Measurements from ENCODE around the gene GTPBP10.

GTPBP10 gene

DNA sequence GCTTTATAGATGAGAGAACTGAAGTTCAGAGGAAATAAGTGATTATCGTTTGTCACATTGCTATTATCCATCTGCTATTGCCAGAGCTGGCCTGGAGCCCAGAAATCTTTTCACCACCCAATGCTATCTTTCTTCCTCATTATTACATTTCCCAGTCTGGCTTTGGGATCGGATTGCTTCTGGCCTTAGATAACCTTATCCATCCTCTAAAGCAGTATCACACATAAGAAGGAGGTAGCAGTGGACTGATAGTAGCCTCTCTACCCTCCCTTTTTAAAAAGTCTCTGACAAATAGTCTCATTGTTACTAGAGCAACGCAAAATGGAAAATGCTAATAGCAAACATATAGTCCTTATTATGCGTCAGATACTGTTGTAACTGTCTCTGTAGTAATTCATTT lies 55.5 kb downstream of the GTPBP10 start:
- TF ChIP-seq Cebpa-rat (IDR thresholded peaks at IDR 0.05) = no peak
- H3K4me3 ChIP-seq = no peak overlapping the region
- H4K20me1 ChIP-seq = no peaks in the 10 kb centered on the region
- H3K4me2 ChIP-seq = no peak overlapping the region
- H3K9ac ChIP-seq = no peak overlapping the region
- H3K36me3 ChIP-seq = 0 out of 2 replicates have a peak, but pooled peaks cover 4% of the 10 kb centered on the region
- H3K27me3 ChIP-seq = no peaks in the 10 kb centered on the region
- peaks cover 15% of the 10 kb centered on the region; the same call in 1 of the 2 replicates for H3K4me1 ChIP-seq
- no peak overlapping the region for H3K27ac ChIP-seq
- no peaks in the 10 kb centered on the region for H3K9me3 ChIP-seq

DNA sequence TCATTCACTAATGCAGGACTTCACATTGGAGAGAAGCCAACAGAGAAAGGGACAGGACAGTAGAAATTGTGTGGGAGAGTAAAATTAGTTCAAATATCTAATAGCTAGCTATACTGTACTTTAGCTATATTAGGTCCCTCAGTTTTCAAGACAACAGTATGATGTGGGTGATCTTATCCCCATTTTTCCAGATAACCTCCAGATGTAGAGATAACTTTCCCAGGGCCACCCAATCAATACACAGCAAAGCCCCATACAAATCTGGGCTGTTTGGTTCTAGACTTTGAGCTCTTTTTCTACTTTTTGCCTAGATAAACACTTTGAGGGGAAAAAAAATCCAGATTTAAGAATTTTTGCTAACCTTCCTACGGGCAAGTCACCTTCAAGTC lies 56.3 kb downstream of the GTPBP10 start:
- Histone ChIP-seq H3K27ac (no peak overlapping the region), H3K4me3 (peak overlapping the region; percentile 72), H4K20me1 (no peaks in the 10 kb centered on the region), H3K9me3 (no peaks in the 10 kb centered on the region), H3K4me1 (peaks cover 15% of the 10 kb centered on the region; the same call in 1 of the 2 replicates), H3K4me2 (peak overlapping the region; percentile 80), H3K36me3 (0 out of 2 replicates have a peak, but pooled peaks cover 4% of the 10 kb centered on the region), H3K9ac (no peak overlapping the region), H3K27me3 (no peaks in the 10 kb centered on the region)
- TF ChIP-seq Cebpa-rat (IDR thresholded peaks at IDR 0.05) = no peak

DNA sequence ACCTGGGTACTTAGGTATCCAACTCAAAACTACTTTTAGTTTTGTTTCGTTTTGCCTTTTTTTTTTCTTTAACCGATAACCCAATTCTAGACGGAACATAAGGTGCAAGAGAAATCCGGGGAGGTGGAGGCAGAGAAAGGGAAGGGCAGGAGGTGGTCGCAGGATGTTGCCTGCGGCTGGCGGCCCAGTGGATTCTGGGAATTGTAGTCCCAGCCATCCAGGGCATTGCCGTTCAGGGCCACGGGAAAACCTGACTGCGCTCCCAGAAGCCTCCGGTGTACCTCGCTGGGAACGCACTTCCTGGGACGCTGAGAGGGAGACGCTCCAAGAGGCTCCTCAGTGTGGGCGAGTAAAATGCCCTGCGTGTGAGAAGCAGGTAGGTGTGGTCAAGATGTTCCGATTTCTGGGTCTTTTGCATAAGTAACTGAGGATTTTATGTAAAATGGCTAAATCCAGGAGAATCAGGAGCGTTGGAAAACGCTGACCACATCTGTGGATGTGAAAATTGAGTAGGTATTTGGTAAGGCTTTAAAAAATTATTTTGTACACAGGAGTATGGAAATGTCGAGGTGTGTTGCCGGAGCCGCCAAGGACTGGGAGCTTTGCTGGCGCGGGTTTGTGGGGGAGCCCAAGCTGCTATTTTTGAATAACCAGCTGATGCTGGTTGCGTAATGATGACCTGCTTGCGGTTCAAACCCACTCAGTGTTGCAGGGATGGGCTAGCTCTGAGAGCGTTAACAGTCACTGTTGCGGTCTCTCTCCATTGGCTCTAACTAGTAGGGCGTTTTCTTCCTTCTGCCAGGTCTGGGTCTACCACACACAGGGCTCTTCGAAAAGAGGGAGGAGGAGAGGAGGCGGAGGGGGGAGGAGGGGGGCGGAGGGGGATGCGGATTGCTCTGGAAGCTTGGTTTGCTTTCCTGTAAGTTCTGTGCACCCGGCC lies 56.9 kb downstream of the GTPBP10 start, which contains the start of gene CLDN12:
TSS of gene CLDN12 (plus strand) at position 288 of the 940 bp plus-strand sequence. CDS start 9,216 bp downstream, outside the sequence.
- peak; percentile 97 for TF ChIP-seq Cebpa-rat (IDR thresholded peaks at IDR 0.05)
- peaks cover 15% of the 10 kb centered on the region; the same call in 1 of the 2 replicates for H3K4me1 ChIP-seq
- peak within 1 kb of the TSS; percentile 80 for H3K4me2 ChIP-seq
- H3K9me3 ChIP-seq = no peaks in the 10 kb centered on the region
- peak within 1 kb of the TSS; percentile 72 for H3K4me3 ChIP-seq
- H4K20me1 ChIP-seq = no peaks in the 10 kb centered on the region
- H3K36me3 ChIP-seq = 0 out of 2 replicates have a peak, but pooled peaks cover 9% of the 10 kb centered on the region
- H3K9ac ChIP-seq = peak within 1 kb of the TSS; percentile 77
- peak within 1 kb of the TSS; percentile 70 for H3K27ac ChIP-seq
- H3K27me3 ChIP-seq = no peaks in the 10 kb centered on the region

DNA sequence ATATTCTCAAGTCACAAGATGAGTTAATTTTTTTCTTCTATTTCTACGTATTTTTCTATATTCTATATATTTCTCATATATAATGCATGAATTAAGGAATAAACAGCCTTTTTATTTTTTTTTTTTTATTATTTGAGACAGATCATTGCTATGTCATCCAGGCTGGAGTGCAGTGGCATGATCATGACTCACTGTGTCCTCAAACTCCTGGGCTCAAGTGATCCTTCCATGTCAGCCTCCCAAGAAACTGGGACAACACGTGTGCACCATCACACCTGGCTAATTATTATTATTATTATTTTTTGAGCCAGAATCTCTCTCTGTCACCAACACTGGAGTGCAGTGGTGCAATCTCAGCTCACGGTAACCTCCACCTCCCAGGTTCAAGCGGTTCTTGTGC lies 58.3 kb downstream of the GTPBP10 start:
- no peaks in the 10 kb centered on the region for H3K27me3 ChIP-seq
- H3K27ac ChIP-seq = no peak overlapping the region
- no peaks in the 10 kb centered on the region for H4K20me1 ChIP-seq
- H3K4me1 ChIP-seq = peaks cover 15% of the 10 kb centered on the region; the same call in 1 of the 2 replicates
- no peaks in the 10 kb centered on the region for H3K9me3 ChIP-seq
- 0 out of 2 replicates have a peak, but pooled peaks cover 9% of the 10 kb centered on the region for H3K36me3 ChIP-seq
- no peak for TF ChIP-seq Cebpa-rat (IDR thresholded peaks at IDR 0.05)
- no peak overlapping the region for H3K9ac ChIP-seq
- H3K4me3 ChIP-seq = no peak overlapping the region
- no peak overlapping the region for H3K4me2 ChIP-seq

DNA sequence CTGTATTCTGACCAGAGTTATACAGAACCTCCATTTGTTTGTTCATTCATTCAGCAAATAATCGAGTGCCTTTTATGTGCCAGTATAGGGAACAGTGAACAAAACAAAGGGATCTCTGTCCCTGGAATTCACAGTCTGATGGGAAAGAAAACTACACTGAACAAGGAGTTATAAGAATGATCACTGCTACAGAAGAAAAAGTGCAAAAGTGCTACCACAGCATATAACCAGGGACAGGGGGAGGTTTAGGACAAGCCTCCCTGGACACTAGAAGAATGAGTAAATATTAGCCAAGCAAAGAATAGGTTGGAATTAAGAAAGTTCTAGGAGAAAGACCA lies 60.9 kb downstream of the GTPBP10 start:
- no peaks in the 10 kb centered on the region for H3K27me3 ChIP-seq
- no peaks in the 10 kb centered on the region for H3K9me3 ChIP-seq
- H3K9ac ChIP-seq = no peak overlapping the region
- no peak overlapping the region for H3K27ac ChIP-seq
- H3K36me3 ChIP-seq = peaks cover 10% of the 10 kb centered on the region; the same call in 1 of the 2 replicates
- no peak for TF ChIP-seq Cebpa-rat (IDR thresholded peaks at IDR 0.05)
- no peak overlapping the region for H3K4me3 ChIP-seq
- H3K4me2 ChIP-seq = no peak overlapping the region
- no peaks in the 10 kb centered on the region for H4K20me1 ChIP-seq
- H3K4me1 ChIP-seq = peaks cover 15% of the 10 kb centered on the region; the same call in 1 of the 2 replicates

DNA sequence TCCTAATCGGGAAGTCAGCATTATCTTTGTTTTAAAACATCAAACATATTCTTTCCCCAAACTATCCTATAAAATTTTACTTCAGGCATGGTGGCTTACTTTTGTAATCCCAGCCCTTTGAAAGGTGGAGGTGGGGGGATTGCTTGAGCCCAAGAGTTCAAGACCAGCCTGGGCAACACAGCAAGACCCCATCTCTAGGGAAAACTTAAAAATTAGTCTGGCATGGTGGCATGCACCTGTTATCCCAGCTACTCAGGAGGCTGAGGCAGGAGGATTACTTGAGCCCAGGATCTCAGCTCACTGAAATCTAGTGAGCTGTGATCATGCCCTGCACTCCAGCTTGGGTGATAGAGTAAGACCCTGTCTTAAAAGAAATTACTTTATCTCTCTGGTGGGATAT lies 61.6 kb downstream of the GTPBP10 start:
- Histone ChIP-seq H3K9ac (no peak overlapping the region), H3K9me3 (no peaks in the 10 kb centered on the region), H3K27me3 (no peaks in the 10 kb centered on the region), H3K4me1 (peaks cover 12% of the 10 kb centered on the region; the same call in 1 of the 2 replicates), H4K20me1 (no peaks in the 10 kb centered on the region), H3K36me3 (peaks cover 17% of the 10 kb centered on the region; the same call in 1 of the 2 replicates), H3K4me2 (no peak overlapping the region), H3K4me3 (no peak overlapping the region), H3K27ac (no peak overlapping the region)
- TF ChIP-seq Cebpa-rat (IDR thresholded peaks at IDR 0.05) = no peak

DNA sequence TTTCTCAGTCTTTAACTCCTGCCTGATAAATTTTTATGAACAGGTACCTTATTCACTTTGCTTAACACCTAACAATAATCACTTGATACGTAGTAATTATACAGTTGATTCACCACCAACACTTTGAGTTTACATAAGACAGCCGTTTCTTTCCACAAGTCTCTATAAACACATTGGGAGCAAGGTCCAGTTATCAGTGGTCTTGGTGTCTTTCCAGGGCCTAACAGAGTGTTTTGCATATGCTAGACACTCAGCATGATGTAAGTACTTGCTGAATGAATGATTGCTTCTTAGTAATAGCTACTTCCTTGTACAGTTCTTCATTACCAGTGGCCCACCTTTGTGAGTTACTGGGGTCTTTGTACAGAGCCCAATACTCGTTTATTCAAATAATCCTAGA lies 63.2 kb downstream of the GTPBP10 start:
- Histone ChIP-seq H3K9me3 (no peaks in the 10 kb centered on the region), H3K27me3 (no peaks in the 10 kb centered on the region), H3K36me3 (peaks cover 18% of the 10 kb centered on the region; the same call in 1 of the 2 replicates), H3K9ac (no peak overlapping the region), H4K20me1 (no peaks in the 10 kb centered on the region), H3K4me3 (no peak overlapping the region), H3K27ac (no peak overlapping the region), H3K4me1 (0 out of 2 replicates have a peak, but pooled peaks cover under 1% of the 10 kb centered on the region), H3K4me2 (no peak overlapping the region)
- TF ChIP-seq Cebpa-rat (IDR thresholded peaks at IDR 0.05) = no peak

DNA sequence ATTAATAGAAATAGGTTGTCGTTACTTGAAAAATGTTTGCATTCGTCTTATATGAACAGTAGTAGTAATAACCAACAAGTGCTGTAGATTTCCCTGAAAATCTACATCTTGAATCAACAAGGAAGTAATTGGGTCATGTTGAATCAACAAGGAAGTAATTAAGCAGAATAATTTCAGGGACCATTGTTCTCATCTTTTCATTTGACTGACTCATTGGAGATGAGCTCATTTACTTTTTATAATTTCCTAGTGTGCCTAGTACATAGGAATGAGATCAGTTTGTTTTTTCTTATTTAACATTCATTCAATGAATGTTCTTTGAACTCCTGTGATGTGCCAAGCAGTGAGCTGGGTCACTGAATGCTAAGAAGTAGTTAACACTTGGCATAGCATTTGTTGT lies 65.0 kb downstream of the GTPBP10 start:
- H3K9ac ChIP-seq = no peak overlapping the region
- no peak overlapping the region for H3K4me3 ChIP-seq
- H3K4me1 ChIP-seq = no peaks in the 10 kb centered on the region
- H3K27me3 ChIP-seq = no peaks in the 10 kb centered on the region
- H3K36me3 ChIP-seq = peaks cover 17% of the 10 kb centered on the region; the same call in 1 of the 2 replicates
- no peak overlapping the region for H3K27ac ChIP-seq
- no peak for TF ChIP-seq Cebpa-rat (IDR thresholded peaks at IDR 0.05)
- H3K9me3 ChIP-seq = no peaks in the 10 kb centered on the region
- H3K4me2 ChIP-seq = no peak overlapping the region
- no peaks in the 10 kb centered on the region for H4K20me1 ChIP-seq

DNA sequence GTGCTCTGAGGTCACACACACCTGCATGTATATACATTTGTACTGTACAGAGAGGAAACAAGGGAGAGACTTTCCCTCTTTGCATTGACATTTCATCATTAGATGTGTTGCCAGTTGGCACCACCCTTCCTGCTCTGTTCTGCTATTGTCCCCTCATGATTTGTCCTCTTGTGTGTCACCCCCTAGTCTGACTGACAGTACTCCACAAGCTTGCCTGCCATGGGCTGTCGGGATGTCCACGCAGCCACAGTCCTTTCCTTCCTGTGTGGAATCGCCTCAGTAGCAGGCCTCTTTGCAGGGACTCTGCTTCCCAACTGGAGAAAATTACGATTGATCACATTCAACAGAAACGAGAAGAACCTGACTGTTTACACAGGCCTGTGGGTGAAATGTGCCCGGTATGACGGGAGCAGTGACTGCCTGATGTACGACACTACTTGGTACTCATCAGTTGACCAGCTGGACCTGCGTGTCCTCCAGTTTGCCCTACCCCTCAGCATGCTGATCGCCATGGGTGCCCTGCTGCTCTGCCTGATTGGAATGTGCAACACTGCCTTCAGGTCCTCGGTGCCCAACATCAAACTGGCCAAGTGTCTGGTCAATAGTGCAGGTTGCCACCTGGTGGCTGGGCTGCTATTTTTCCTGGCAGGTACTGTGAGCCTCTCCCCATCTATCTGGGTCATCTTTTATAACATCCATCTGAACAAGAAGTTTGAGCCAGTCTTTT lies 66.1 kb downstream of the GTPBP10 start:
- no peaks in the 10 kb centered on the region for H3K9me3 ChIP-seq

More for the DNA sequence above, 66.1 kb downstream of the GTPBP10 start:
- peaks cover 14% of the 10 kb centered on the region; the same call in 1 of the 2 replicates for H3K36me3 ChIP-seq
- H3K9ac ChIP-seq = no peak overlapping the region
- TF ChIP-seq Cebpa-rat (IDR thresholded peaks at IDR 0.05) = no peak
- no peak overlapping the region for H3K4me2 ChIP-seq
- no peaks in the 10 kb centered on the region for H3K27me3 ChIP-seq
- H3K27ac ChIP-seq = no peak overlapping the region
- no peaks in the 10 kb centered on the region for H4K20me1 ChIP-seq
- no peaks in the 10 kb centered on the region for H3K4me1 ChIP-seq
- no peak overlapping the region for H3K4me3 ChIP-seq

Data from BLaER1 (cell line).